H1 (cell line): ENCODE data around the gene STXBP2. TPM values are rescaled to one million over a fixed set of nuclear protein-coding genes. Genes with fewer than 3 reads are reported as not detected.

Source experiments
- CTCF ChIA-PET: fragments of 300-600 bp; sonication (Branson Sonifier 250); formaldehyde crosslinking; loops from one replicate; lab custom pipeline; 2021; ENCODE audit not compliant: partially characterized antibody; lab: Charles Lee
- POLR2A ChIA-PET: fragments of 300-600 bp; sonication (Branson Sonifier 250); formaldehyde crosslinking; loops from one replicate; lab custom pipeline; 2021; ENCODE audit warnings: inconsistent platforms; ENCODE audit not compliant: partially characterized antibody; lab: Charles Lee
- DNase-seq, 2 experiments: peaks; one replicate each; pipeline versions ENCODE4 v3.0.0 to v3.0.0-alpha.2; 2010 to 2022; ENCODE audit warnings: low spot score in 2 of 2, low read depth in 1 of 2, mixed read lengths in 1 of 2
- FAIRE-seq: peaks from 2 replicates; lab custom pipeline; 2011; peaks lifted over from hg19 to GRCh38; lab: Jason Lieb, UNC
- H2AFZ ChIP-seq: 2 replicates; pipeline ENCODE4 v1.8.1; 2012; ENCODE audit warnings: low read length, inconsistent platforms
- H2AK5ac ChIP-seq: 2 replicates; pipeline ENCODE4 v1.6.1; 2013; ENCODE audit warnings: low read depth, low read length
- H2BK120ac ChIP-seq: replicated peaks from 2 replicates; pipeline ENCODE3; 2013; ENCODE audit warnings: low read depth, low read length, inconsistent platforms
- H2BK12ac ChIP-seq: 2 replicates; pipeline ENCODE4 v1.6.1; 2013; ENCODE audit warnings: low read depth, low read length
- H2BK15ac ChIP-seq: 2 replicates; pipeline ENCODE4 v1.6.1; 2013; ENCODE audit warnings: low read length
- H2BK20ac ChIP-seq: 2 replicates; pipeline ENCODE4 v1.6.1; 2013; ENCODE audit warnings: low read length
- H2BK5ac ChIP-seq: 2 replicates; pipeline ENCODE4 v1.6.1; 2013; ENCODE audit warnings: low read depth, low read length
- H3K14ac ChIP-seq: 2 replicates; pipeline ENCODE4 v1.6.1; 2013; ENCODE audit warnings: inconsistent platforms; ENCODE audit not compliant: insufficient read length
- H3K18ac ChIP-seq: 2 replicates; pipeline ENCODE4 v1.6.1; 2013; ENCODE audit warnings: low read length; ENCODE audit errors: extremely low read depth
- H3K23ac ChIP-seq: 2 replicates; pipeline ENCODE4 v1.6.1; 2013; ENCODE audit warnings: inconsistent platforms; ENCODE audit not compliant: insufficient read length
- H3K23me2 ChIP-seq: 2 replicates; pipeline ENCODE4 v1.6.1; 2013; ENCODE audit warnings: low read depth, low read length
- H3K27ac ChIP-seq: 2 replicates; pipeline ENCODE4 v1.6.1; 2011; ENCODE audit warnings: low read depth, low read length, inconsistent platforms
- H3K27me3 ChIP-seq, 4 experiments: replicated peaks in 1 of 4; 1 replicate in 1 of 4; 2 replicates in 3 of 4; pipeline versions ENCODE4 v1.6.1 to v1.8.1; 2011 to 2013; ENCODE audit warnings: low read length in 3 of 4, mild to moderate bottlenecking in 3 of 4, inconsistent platforms in 2 of 4, mixed read lengths in 2 of 4, moderate library complexity in 1 of 4; ENCODE audit not compliant: control insufficient read depth in 3 of 4, insufficient read depth in 3 of 4; ENCODE audit errors: extremely low read depth in 1 of 4
- H3K36me3 ChIP-seq, 4 experiments: 2 replicates each; pipeline versions ENCODE4 v1.6.1 to v1.8.1; 2011 to 2013; ENCODE audit warnings: mild to moderate bottlenecking in 4 of 4, low read length in 3 of 4, moderate library complexity in 2 of 4, control low read depth in 1 of 4, inconsistent platforms in 1 of 4; ENCODE audit not compliant: insufficient read depth in 4 of 4, control insufficient read depth in 2 of 4
- H3K4ac ChIP-seq: replicated peaks from 2 replicates; pipeline ENCODE3; 2013; ENCODE audit warnings: low read length, low read depth, mixed read lengths, inconsistent platforms; ENCODE audit not compliant: insufficient read length
- H3K4me1 ChIP-seq, 4 experiments: replicated peaks in 1 of 4; 1 replicate in 1 of 4; 2 replicates in 3 of 4; pipeline versions ENCODE4 v1.6.1 to v1.8.1; 2011 to 2013; ENCODE audit warnings: low read length in 3 of 4, inconsistent platforms in 2 of 4, mixed read lengths in 1 of 4; ENCODE audit not compliant: insufficient read depth in 4 of 4, control insufficient read depth in 3 of 4
- H3K4me2 ChIP-seq, 2 experiments: 2 replicates each; pipeline versions ENCODE4 v1.6.1 to v1.8.1; 2011 to 2013; ENCODE audit warnings: low read depth in 2 of 2, low read length in 2 of 2, control low read depth in 1 of 2, inconsistent platforms in 1 of 2, mild to moderate bottlenecking in 1 of 2; ENCODE audit not compliant: insufficient read depth in 1 of 2
- H3K4me3 ChIP-seq, 4 experiments: fragments of 200-600, 300-600 bp in 1 of 4; sonication (generic), shearing (Covaris generic), sonication (Bioruptor Twin) in 1 of 4; 2 replicates each; pipeline versions ENCODE4 v1.5.1 to v1.8.1; 2011 to 2016; ENCODE audit warnings: low read length in 4 of 4, low read depth in 3 of 4, control low read depth in 2 of 4, inconsistent platforms in 2 of 4, mild to moderate bottlenecking in 2 of 4, mixed read lengths in 1 of 4, moderate library complexity in 1 of 4; ENCODE audit not compliant: insufficient read depth in 2 of 4; ENCODE audit errors: extremely low read depth in 1 of 4
- H3K56ac ChIP-seq: replicated peaks from 2 replicates; pipeline ENCODE3; 2013; ENCODE audit warnings: low read depth, mild to moderate bottlenecking, mixed read lengths, low read length, inconsistent platforms; ENCODE audit not compliant: insufficient read length
- H3K79me1 ChIP-seq: 2 replicates; pipeline ENCODE4 v1.6.1; 2013; ENCODE audit warnings: low read depth, low read length, control low read depth
- H3K79me2 ChIP-seq, 2 experiments: 2 replicates each; pipeline versions ENCODE4 v1.6.1 to v1.8.1; 2012 to 2013; ENCODE audit warnings: low read length in 2 of 2, mild to moderate bottlenecking in 2 of 2, inconsistent platforms in 1 of 2; ENCODE audit not compliant: insufficient read depth in 2 of 2, control insufficient read depth in 1 of 2
- H3K9ac ChIP-seq, 4 experiments: replicated peaks in 1 of 4; 1 replicate in 1 of 4; 2 replicates in 3 of 4; pipeline versions ENCODE4 v1.6.1 to v1.8.1; 2011 to 2013; ENCODE audit warnings: low read depth in 3 of 4, low read length in 3 of 4, control low read depth in 2 of 4, mild to moderate bottlenecking in 2 of 4, moderate library complexity in 2 of 4, inconsistent platforms in 1 of 4; ENCODE audit errors: extremely low read depth in 1 of 4
- H3K9me3 ChIP-seq, 2 experiments: 2 replicates each; pipeline versions ENCODE4 v1.6.1 to v1.8.1; 2012 to 2013; ENCODE audit warnings: mild to moderate bottlenecking in 2 of 2, moderate library complexity in 2 of 2, control low read depth in 1 of 2, inconsistent platforms in 1 of 2, low read depth in 1 of 2, low read length in 1 of 2, mixed read lengths in 1 of 2; ENCODE audit not compliant: insufficient read depth in 2 of 2
- H4K20me1 ChIP-seq, 2 experiments: replicated peaks in 1 of 2; 2 replicates each; pipeline versions ENCODE3 to v1.8.1; 2011 to 2013; ENCODE audit warnings: inconsistent platforms in 2 of 2, low read length in 2 of 2, mild to moderate bottlenecking in 1 of 2; ENCODE audit not compliant: insufficient read depth in 2 of 2, control insufficient read depth in 1 of 2
- H4K5ac ChIP-seq: 2 replicates; pipeline ENCODE4 v1.6.1; 2013; ENCODE audit warnings: low read length, low read depth, mixed read lengths, inconsistent platforms; ENCODE audit not compliant: insufficient read length
- H4K8ac ChIP-seq: 2 replicates; pipeline ENCODE4 v1.8.0; 2013; ENCODE audit warnings: mild to moderate bottlenecking, moderate library complexity, low read length, inconsistent platforms; ENCODE audit not compliant: insufficient read depth; ENCODE audit errors: extremely low read depth
- H4K91ac ChIP-seq: replicated peaks from 2 replicates; pipeline ENCODE3; 2013; ENCODE audit warnings: low read length, mixed read lengths, inconsistent platforms; ENCODE audit not compliant: insufficient read length
- ASH2L ChIP-seq: fragments of 200-600, 300-600 bp; sonication (generic); IDR thresholded peaks from one replicate; pipeline ENCODE4 v1.7.1; 2017; ENCODE audit warnings: low read length
- CEBPB ChIP-seq: IDR thresholded peaks from 2 replicates; pipeline ENCODE4 v1.6.1; 2012; ENCODE audit warnings: low read depth, low read length
- CHD1 ChIP-seq: IDR thresholded peaks from 2 replicates; pipeline ENCODE4 v1.6.1; 2012; ENCODE audit warnings: low read depth, low read length, improper control_type of control experiment
- EGR1 ChIP-seq: IDR thresholded peaks from 2 replicates; pipeline ENCODE4 v1.6.1; 2011; ENCODE audit warnings: low read depth, low read length, borderline replicate concordance
- EZH2 ChIP-seq: fragments of 200-600 bp; sonication (generic); IDR thresholded peaks from 2 replicates; pipeline ENCODE4 v1.7.1; 2012; ENCODE audit warnings: low read depth, mild to moderate bottlenecking, moderate library complexity, low read length, inconsistent platforms; ENCODE audit not compliant: severe bottlenecking
- HDAC6 ChIP-seq: IDR thresholded peaks from one replicate; pipeline ENCODE4 v1.7.1; 2012; ENCODE audit warnings: low read depth, mild to moderate bottlenecking, inconsistent platforms, low read length, moderate library complexity
- RFX5 ChIP-seq: IDR thresholded peaks from 2 replicates; pipeline ENCODE4 v1.6.1; 2011; ENCODE audit warnings: low read depth, low read length, improper control_type of control experiment, borderline replicate concordance
- RXRA ChIP-seq: IDR thresholded peaks from 2 replicates; pipeline ENCODE4 v1.6.1; 2011; ENCODE audit warnings: low read depth, mild to moderate bottlenecking, low read length, moderate library complexity; ENCODE audit not compliant: insufficient read depth
- SIRT6 ChIP-seq: IDR thresholded peaks from one replicate; pipeline ENCODE4 v1.7.1; 2012; ENCODE audit warnings: low read length, inconsistent platforms
- SIX5 ChIP-seq: IDR thresholded peaks from 2 replicates; pipeline ENCODE4 v1.6.1; 2011; ENCODE audit warnings: mild to moderate bottlenecking, low read depth, low read length
- SP2 ChIP-seq: IDR thresholded peaks from 2 replicates; pipeline ENCODE4 v1.6.1; 2012; ENCODE audit warnings: mild to moderate bottlenecking, low read length, inconsistent platforms
- TAF7 ChIP-seq: optimal IDR thresholded peaks from 2 replicates; pipeline ENCODE3; 2011; ENCODE audit warnings: low read depth, mild to moderate bottlenecking, inconsistent platforms, low read length, moderate library complexity, borderline replicate concordance
- WGBS, 2 experiments: shearing (Covaris generic) in 1 of 2; methylation state at CpG; one replicate each; pipeline versions ENCODE4 v1.1.6 to v1.1.7; 2013 to 2015; ENCODE audit warnings: low lambda C conversion rate in 2 of 2, mixed read lengths in 2 of 2, inconsistent platforms in 1 of 2, low coverage in 1 of 2, missing lambda C conversion rate in 1 of 2; ENCODE audit not compliant: insufficient replicate concordance in 2 of 2, insufficient coverage in 1 of 2, insufficient read length in 1 of 2; ENCODE audit errors: extremely low coverage in 1 of 2, missing lambda C conversion rate in 1 of 2; 5-methylcytosine and 5-hydroxymethylcytosine counted together
- polyA plus RNA-seq, 7 experiments: library from polyadenylated mRNA; depleted of rRNA in 3 of 7; stranded (reverse) in 5 of 7; unstranded in 2 of 7; fragments of >200 nt in 5 of 7; fragments of 200-250 nt in 2 of 7; gene quantifications; 1 replicate in 5 of 7; 2 replicates in 1 of 7; 4 replicates in 1 of 7; pipeline versions ENCODE4 v1.2.1 to v1.2.3, GENCODE V29; 2011 to 2013; ENCODE audit warnings: missing spikeins in 2 of 7, mixed read lengths in 2 of 7
- total RNA-seq: library from RNA; stranded (reverse); fragmentation: NEBNext Ultra II Directional; extraction: Animal tissue kit (Norgen Biotek cat#: 25700); gene quantifications from 2 replicates; pipeline ENCODE4 v1.2.1, GENCODE V29; 2021
- TF ChIP-seq, protein P1 (sequence below): IDR thresholded peaks from 2 replicates; pipeline ENCODE4 v1.6.1; 2012; ENCODE audit warnings: inconsistent platforms

The STXBP2 gene
- total and polyA plus RNA-seq, 2 of the 8 experiments (the other 6 are each of a cell fraction or from before 2014, with no cell fraction given): 52.9 to 53.8 TPM

DNA sequence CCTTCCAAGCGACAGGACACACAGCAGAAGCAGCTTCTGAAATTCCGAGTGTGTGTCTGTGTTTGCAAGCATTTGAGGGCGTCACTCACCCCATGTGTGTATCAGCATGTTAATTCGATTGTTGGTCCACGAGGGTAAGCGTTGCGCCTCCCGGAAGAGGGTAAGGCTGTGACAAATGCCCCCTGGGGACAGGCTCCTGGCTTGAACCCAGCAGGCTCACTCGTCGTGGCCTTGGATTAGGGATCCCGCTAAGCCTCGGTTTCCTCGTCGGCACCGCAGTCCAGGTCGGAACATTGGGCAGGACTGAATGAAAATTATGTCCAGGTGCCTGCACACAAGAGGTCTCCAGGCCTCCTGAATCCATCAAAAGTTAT, 606 bp upstream of the STXBP2 start:
- H3K27me3 ChIP-seq: peaks cover 3 to 19% (median 16%) of the 10 kb centered on the region in 4 experiments
- H3K14ac ChIP-seq: no peak overlapping the region
- POLR2A ChIA-PET: interaction anchor here (0.8 to 5.7 kb wide), 2 partner anchors 13 to 59 kb away, joined by 3 to 34 read pairs; no protein-coding TSS in a partner anchor
- no peak overlapping the region for H3K9ac ChIP-seq
- H3K4me3 ChIP-seq: peak overlapping the region in 1 of 4 experiments; percentile 88; a peak in 2 of 8 replicates
- H3K56ac ChIP-seq: no peak overlapping the region
- CTCF ChIA-PET: interaction anchor here (1.2 to 1.7 kb wide), 4 partner anchors 39 to 70 kb away, joined by 4 to 7 read pairs (median 6); partner anchors contain the start of gene TRAPPC5
- H2BK15ac ChIP-seq: peak overlapping the region; percentile 98; the same call in 1 of the 2 replicates
- H2BK12ac ChIP-seq: peak overlapping the region; percentile 78; the same call in 1 of the 2 replicates
- H2BK120ac ChIP-seq: no peak overlapping the region
- H3K27ac ChIP-seq: no peak overlapping the region
- peaks cover 3 to 16% of the 10 kb centered on the region in 2 experiments for H4K20me1 ChIP-seq
- H3K4ac ChIP-seq: no peak overlapping the region
- H4K91ac ChIP-seq: no peak overlapping the region
- no peaks in the 10 kb centered on the region; a peak in 1 of 4 replicates for H3K9me3 ChIP-seq
- peaks cover 0 to 6% (median under 1%) of the 10 kb centered on the region in 4 experiments; a peak in 3 of 7 replicates for H3K4me1 ChIP-seq
- no peak overlapping the region for H3K18ac ChIP-seq
- H3K36me3 ChIP-seq: peaks cover 0 to 6% (median 0%) of the 10 kb centered on the region in 4 experiments; a peak in 3 of 8 replicates
- no peak overlapping the region for H3K23ac ChIP-seq
- H4K8ac ChIP-seq: no peak overlapping the region; the same call in 1 of the 2 replicates
- 78% methylated on average over 16 of the region's 16 CpGs; no CpG with 5 or more reads in 1 of the 2 experiments for WGBS, 2 experiments
- no peak overlapping the region for H2AFZ ChIP-seq
- no peak overlapping the region for H2BK20ac ChIP-seq
- peaks cover 5% of the 10 kb centered on the region; the same call in 1 of the 2 replicates for H3K23me2 ChIP-seq
- no peak overlapping the region for H4K5ac ChIP-seq
- DNase-seq (no peak), FAIRE-seq (no peak)
- peak overlapping the region; percentile 34 to 54; a peak in 3 of 4 replicates for H3K4me2 ChIP-seq
- H3K79me1 ChIP-seq: no peaks in the 10 kb centered on the region; the same call in 1 of the 2 replicates
- H3K79me2 ChIP-seq: peaks cover 0 to 3% of the 10 kb centered on the region in 2 experiments; a peak in 1 of 4 replicates
- H2AK5ac ChIP-seq: peak overlapping the region; percentile 34; the same call in 1 of the 2 replicates
- H2BK5ac ChIP-seq: no peak overlapping the region
- TF ChIP-seq HDAC6 (no peak), EGR1 (no peak), SIRT6 (no peak), SP2 (no peak), CEBPB (no peak), CHD1 (no peak), TAF7 (no peak), EZH2 (no peak), RXRA (no peak), SIX5 (no peak), RFX5 (no peak), ASH2L (no peak)
- TF ChIP-seq, protein P1, sequence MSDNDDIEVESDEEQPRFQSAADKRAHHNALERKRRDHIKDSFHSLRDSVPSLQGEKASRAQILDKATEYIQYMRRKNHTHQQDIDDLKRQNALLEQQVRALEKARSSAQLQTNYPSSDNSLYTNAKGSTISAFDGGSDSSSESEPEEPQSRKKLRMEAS: no peak
